GM12878 (cell line): ENCODE measurements around the gene DCUN1D3.

Experiments
- BCL11A ChIP-seq: IDR thresholded peaks from 2 replicates; pipeline ENCODE4 v1.6.1; 2011; ENCODE audit warnings: low read depth, low read length
- CEBPB ChIP-seq, 2 experiments: fragments of 150-350 bp in 1 of 2; IDR thresholded peaks; 2 replicates each; pipeline ENCODE4 v1.6.1; 2012 to 2014; ENCODE audit warnings: low read depth in 2 of 2, low read length in 2 of 2, borderline replicate concordance in 1 of 2, inconsistent platforms in 1 of 2
- CEBPZ ChIP-seq: fragments of 150-350 bp; IDR thresholded peaks from 2 replicates; pipeline ENCODE4 v1.6.1; 2016; ENCODE audit warnings: low read depth, low read length
- RAD21 ChIP-seq: IDR thresholded peaks from 2 replicates; pipeline ENCODE4 v1.6.1; 2011; ENCODE audit warnings: mild to moderate bottlenecking, low read depth, low read length, moderate library complexity; ENCODE audit not compliant: insufficient read depth

GRCh38 chr16:20928774-20929411 is 28.7 kb upstream of the DCUN1D3 start:
- TF ChIP-seq CEBPB (IDR thresholded peaks at IDR 0.05; ENCODE audit: borderline replicate concordance in 1 of 2, low read depth in 2 of 2, low read length in 2 of 2) (no peak), RAD21 (no peak), CEBPZ (no peak), BCL11A (no peak)
